GM12891 (cell line): ENCODE results near the gene INSIG1.

Experiments used
- DNase-seq: peaks from one replicate; pipeline ENCODE4 v3.0.0; 2011; ENCODE audit warnings: low spot score; ENCODE audit not compliant: insufficient read length
- FAIRE-seq: peaks from 2 replicates; lab custom pipeline; 2011; peaks lifted over from hg19 to GRCh38; lab: Jason Lieb, UNC
- POLR2AphosphoS5 ChIP-seq: IDR thresholded peaks from 2 replicates; pipeline ENCODE4 v1.6.1; 2011; ENCODE audit warnings: low read depth, low read length, control low read depth

INSIG1 gene

DNA sequence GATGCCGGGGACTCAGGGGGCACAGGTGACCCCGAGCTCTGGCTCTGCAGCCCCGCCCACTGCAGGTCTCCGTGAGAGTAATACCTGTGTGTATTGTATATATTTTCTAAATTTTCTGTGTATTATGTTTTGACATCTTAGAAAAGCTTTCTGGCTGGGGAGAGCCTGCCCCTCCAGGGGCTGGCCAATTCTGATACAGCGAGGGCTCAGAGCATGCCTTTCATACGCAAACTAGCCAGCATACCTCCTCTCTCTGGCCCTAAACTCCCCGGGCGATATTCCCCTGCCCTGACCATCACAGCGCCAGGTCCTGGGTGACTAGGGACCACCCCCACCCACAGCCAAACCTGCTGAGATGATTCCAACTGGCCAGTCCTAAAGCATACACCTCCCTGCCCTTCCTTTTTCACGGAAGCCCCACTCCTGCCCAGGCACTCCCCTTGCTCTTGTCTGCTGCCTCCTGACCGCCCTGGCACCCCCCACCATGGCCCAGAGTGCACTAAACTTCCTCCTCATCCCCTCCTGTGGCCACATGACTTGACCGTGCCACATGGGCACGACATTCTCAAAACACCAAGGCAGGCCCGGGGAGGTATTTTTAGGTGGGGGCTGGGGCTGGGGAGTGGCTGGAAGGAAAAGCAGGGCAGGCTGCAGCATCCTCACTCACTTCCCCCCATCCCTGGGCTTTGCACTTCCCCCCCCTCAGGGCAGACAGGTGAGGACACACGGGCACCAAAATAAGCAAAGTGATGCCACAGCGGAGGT lies 61.5 kb downstream of the INSIG1 start:
- DNase-seq = no peak
- no peak for TF ChIP-seq POLR2AphosphoS5
- no peak for FAIRE-seq
